ENCODE data around the gene VRK3. TPM values are rescaled to one million over a fixed set of nuclear protein-coding genes. Genes with fewer than 3 reads are reported as not detected.

VRK3 gene, protein sequence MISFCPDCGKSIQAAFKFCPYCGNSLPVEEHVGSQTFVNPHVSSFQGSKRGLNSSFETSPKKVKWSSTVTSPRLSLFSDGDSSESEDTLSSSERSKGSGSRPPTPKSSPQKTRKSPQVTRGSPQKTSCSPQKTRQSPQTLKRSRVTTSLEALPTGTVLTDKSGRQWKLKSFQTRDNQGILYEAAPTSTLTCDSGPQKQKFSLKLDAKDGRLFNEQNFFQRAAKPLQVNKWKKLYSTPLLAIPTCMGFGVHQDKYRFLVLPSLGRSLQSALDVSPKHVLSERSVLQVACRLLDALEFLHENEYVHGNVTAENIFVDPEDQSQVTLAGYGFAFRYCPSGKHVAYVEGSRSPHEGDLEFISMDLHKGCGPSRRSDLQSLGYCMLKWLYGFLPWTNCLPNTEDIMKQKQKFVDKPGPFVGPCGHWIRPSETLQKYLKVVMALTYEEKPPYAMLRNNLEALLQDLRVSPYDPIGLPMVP
- 23.0 and 26.5 TPM in 2 replicates for total RNA-seq

DNA sequence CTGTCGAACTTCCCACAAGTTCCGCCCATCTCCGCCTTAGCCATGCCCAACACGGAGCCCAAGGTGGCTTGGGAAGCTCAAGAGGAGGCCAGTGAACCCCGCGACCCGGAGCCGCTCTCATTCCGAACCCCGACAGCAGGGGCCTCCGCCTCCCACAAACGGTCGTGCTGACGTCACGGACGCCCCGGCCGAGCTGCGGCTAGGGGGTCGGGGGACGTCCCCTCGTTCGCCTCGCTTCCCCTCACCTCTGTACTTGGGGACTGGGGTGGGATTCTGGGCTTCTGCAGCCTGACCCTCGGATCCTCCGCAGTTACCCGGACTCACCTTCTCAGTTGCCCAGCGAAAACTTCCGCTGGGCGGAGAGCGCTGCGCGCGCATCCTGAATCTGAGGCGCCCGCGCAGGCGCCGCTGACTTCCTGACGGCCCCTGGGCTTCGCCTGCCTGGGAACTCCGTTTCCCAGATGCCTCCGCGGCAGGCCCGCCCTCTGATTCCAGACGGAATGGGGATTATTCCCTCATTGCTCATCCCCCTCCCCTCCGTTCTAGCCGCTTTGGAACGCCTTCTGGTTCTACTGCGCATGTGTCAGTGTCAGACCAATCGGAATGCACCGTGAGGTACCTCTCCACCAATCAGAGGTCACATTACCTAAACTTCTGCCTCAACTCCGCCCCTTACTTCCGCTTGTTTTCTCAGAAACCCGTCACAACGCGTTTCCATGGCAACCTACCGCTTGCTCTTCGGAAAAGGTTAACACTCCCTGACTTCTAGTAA is at the start of gene VRK3:
Gene VRK3 (minus strand): TSS at position 351 of the 772 bp plus-strand sequence. CDS start 9,210 bp downstream, outside the sequence.

DNA sequence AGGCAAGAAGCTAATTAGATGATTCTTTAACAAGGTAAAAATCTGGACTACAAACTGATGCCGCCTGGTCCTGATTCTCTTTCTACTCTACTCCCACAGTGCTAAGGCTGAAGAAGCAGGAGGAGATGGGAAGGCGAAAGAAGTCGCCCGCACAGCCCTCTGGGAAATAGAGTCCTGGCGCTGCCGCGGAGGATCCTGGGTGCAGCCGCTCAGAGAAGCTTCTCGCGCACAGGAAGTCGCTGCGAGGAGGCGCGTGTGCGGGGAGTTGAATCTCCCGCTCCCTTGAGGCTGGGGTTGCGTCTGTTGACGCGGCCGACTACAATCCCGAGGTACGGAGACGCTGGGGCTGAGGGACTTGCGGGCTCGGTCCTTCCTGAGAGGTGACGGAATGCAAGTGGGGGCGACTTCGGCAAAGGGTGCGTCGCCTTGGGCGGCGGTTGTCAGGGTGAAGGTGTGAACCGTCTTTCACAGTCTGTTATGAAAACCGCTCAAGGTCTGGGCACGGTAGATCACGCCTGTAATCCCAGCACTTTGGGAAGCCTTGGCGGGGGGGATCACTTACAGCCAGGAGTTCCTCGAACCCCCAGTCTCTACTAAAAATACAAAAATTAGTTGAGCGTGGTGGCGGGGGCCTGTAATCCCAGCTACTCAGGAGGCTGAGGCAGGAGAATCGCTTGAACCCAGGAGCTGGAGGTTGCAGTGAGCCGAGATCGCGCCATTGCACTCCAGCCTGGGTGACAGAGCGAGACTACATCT is 800 bp upstream of the VRK3 start, which contains the start of gene ZNF473:
Gene ZNF473 (plus strand): TSS at position 212 of the 756 bp plus-strand sequence. CDS start 5,078 bp downstream, outside the sequence.

DNA sequence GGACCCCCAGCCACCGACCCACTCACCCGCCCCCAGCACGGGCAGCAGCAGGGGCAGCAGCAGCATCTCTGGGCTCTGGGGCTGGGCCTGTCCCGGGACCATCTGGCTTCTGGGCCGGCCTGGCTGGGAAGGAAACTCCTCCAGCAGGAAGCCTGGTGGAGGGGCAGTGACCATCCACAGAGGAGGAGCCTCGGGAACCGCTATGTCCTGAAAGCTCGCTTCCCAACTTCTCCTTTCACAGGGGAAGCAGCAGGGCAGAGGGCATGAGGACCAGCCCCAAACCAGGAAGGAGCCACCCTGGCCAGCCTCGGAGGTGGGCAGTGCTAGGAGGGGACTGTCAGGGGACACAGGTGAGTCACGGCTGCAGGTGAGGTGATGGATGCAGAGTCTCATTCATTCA is 64.2 kb downstream of the VRK3 start, which contains the start of gene SIGLEC11:
Gene SIGLEC11 (minus strand): TSS at position 193 of the 400 bp plus-strand sequence. CDS start 91 bp downstream, at position 102.

DNA sequence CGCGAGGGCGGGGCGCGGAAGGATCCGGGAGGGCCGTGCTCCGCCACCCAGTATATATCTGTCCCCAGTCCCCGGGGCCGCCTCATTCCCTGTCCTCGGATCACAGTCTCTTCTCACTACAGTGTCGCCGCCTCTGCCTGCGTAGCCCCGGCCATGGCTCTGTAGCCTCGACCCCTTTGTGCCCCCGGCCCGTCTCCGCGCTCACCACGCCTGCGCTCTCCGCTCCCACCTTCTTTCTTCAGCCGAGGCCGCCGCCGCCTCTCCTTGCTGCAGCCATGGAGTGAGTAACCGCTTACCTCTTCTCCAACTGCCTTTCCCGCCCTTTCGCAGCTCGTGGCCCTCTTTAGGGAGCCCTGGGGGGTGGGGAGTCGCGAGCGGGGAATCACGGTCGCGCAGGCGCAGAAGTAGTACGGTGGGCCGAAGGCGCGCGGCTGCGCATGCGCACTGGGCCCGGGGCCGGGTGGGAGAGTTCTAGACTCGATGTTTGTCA is 96.0 kb downstream of the VRK3 start, which contains the start of the genes ATF5 and NUP62:
Gene ATF5 (plus strand): TSS at position 85 of the 490 bp plus-strand sequence. CDS start 1,646 bp downstream, outside the sequence.
Gene NUP62 (minus strand): TSS at position 384 of the 490 bp plus-strand sequence. CDS start 19,697 bp downstream, outside the sequence.

Other genes starting within 250 kb of the VRK3 start
- gene FUZ, start 212.1 kb downstream of the VRK3 start, total RNA-seq = 19.0 and 25.4 TPM in 2 replicates
- gene MED25, start 207.1 kb downstream of the VRK3 start, total RNA-seq = 17.6 and 20.6 TPM in 2 replicates
- gene PTOV1, start 174.2 kb downstream of the VRK3 start, total RNA-seq = 44.5 and 60.0 TPM in 2 replicates
- gene PNKP, start 157.8 kb downstream of the VRK3 start, total RNA-seq = 67.9 and 72.8 TPM in 2 replicates
- 7.5 and 10.4 TPM in 2 replicates for gene AKT1S1, start 148.0 kb downstream of the VRK3 start, total RNA-seq
- gene TBC1D17, start 147.7 kb downstream of the VRK3 start, total RNA-seq = 11.6 and 14.7 TPM in 2 replicates
- 1.2 and 1.3 TPM in 2 replicates for gene IL4I1, start 128.5 kb downstream of the VRK3 start, total RNA-seq
- gene ATF5, start 96.2 kb downstream of the VRK3 start, total RNA-seq = 5.1 and 7.9 TPM in 2 replicates
- gene NUP62, start 95.9 kb downstream of the VRK3 start, total RNA-seq = 20.6 and 32.6 TPM in 2 replicates
- gene SIGLEC11, start 64.2 kb downstream of the VRK3 start, total RNA-seq = not detected in 2 replicates
- 6.5 and 10.7 TPM in 2 replicates for gene ZNF473, start 633 bp upstream of the VRK3 start, total RNA-seq
- gene IZUMO2, start 137.9 kb upstream of the VRK3 start, total RNA-seq = not detected in 2 replicates
- not detected in 2 replicates for gene MYH14, start 178.2 kb upstream of the VRK3 start, total RNA-seq

Data from uterine smooth muscle cell (primary cell).